Measurements from ENCODE around the gene CCDC197. TPM values are rescaled to one million over a fixed set of nuclear protein-coding genes. Genes with fewer than 3 reads are reported as not detected.
A peak's percentile ranks its signal among the peaks of the same experiment; 100 is the strongest.

The CCDC197 gene
- total RNA-seq, 1 donor from 2014 or later, result 1.2 TPM

- no peak overlapping the region for H3K4me3 ChIP-seq
- no peaks in the 10 kb centered on the region for H3K27me3 ChIP-seq (ENCODE audit: low read depth)
- peaks cover 96% of the 10 kb centered on the region for H3K4me1 ChIP-seq
- peak overlapping the region; percentile 19 for H3K27ac ChIP-seq (replicated peaks)
- H3K9me3 ChIP-seq (replicated peaks), result no peaks in the 10 kb centered on the region
- intact Hi-C loops (cut with micrococcal nuclease), result no loop called here
- DNase-seq, result no peak
- H3K36me3 ChIP-seq, result peaks cover 46% of the 10 kb centered on the region
- TF ChIP-seq, protein P1, sequence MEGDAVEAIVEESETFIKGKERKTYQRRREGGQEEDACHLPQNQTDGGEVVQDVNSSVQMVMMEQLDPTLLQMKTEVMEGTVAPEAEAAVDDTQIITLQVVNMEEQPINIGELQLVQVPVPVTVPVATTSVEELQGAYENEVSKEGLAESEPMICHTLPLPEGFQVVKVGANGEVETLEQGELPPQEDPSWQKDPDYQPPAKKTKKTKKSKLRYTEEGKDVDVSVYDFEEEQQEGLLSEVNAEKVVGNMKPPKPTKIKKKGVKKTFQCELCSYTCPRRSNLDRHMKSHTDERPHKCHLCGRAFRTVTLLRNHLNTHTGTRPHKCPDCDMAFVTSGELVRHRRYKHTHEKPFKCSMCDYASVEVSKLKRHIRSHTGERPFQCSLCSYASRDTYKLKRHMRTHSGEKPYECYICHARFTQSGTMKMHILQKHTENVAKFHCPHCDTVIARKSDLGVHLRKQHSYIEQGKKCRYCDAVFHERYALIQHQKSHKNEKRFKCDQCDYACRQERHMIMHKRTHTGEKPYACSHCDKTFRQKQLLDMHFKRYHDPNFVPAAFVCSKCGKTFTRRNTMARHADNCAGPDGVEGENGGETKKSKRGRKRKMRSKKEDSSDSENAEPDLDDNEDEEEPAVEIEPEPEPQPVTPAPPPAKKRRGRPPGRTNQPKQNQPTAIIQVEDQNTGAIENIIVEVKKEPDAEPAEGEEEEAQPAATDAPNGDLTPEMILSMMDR (IDR thresholded peaks at IDR 0.05; ENCODE audit: borderline replicate concordance), result no peak
Observed at GRCh38 chr14:93963692-93964091, 33.4 kb upstream of the CCDC197 start.

GRCh38 chr14:93964281-93964680, 32.8 kb upstream of the CCDC197 start:
- Histone ChIP-seq H3K4me3 (no peak overlapping the region), H3K9me3 (replicated peaks) (no peaks in the 10 kb centered on the region), H3K4me1 (peaks cover 96% of the 10 kb centered on the region), H3K27ac (replicated peaks) (peak overlapping the region; percentile 19), H3K27me3 (ENCODE audit: low read depth) (no peaks in the 10 kb centered on the region), H3K36me3 (peaks cover 44% of the 10 kb centered on the region)
- TF ChIP-seq, protein P1 (IDR thresholded peaks at IDR 0.05; ENCODE audit: borderline replicate concordance), result no peak
- DNase-seq, result no peak
- intact Hi-C loops (cut with micrococcal nuclease), result no loop called here

- intact Hi-C loops (cut with micrococcal nuclease), result no loop called here
- TF ChIP-seq, protein P1 (IDR thresholded peaks at IDR 0.05; ENCODE audit: borderline replicate concordance), result no peak
- H3K4me1 ChIP-seq, result peaks cover 96% of the 10 kb centered on the region
- DNase-seq, result no peak
- H3K4me3 ChIP-seq, result no peak overlapping the region
- H3K27ac ChIP-seq (replicated peaks), result peak overlapping the region; percentile 48
- H3K27me3 ChIP-seq (ENCODE audit: low read depth), result no peaks in the 10 kb centered on the region
- H3K9me3 ChIP-seq (replicated peaks), result no peaks in the 10 kb centered on the region
- peaks cover 38% of the 10 kb centered on the region for H3K36me3 ChIP-seq
Observed at GRCh38 chr14:93964820-93965286, 32.2 kb upstream of the CCDC197 start.

DNA sequence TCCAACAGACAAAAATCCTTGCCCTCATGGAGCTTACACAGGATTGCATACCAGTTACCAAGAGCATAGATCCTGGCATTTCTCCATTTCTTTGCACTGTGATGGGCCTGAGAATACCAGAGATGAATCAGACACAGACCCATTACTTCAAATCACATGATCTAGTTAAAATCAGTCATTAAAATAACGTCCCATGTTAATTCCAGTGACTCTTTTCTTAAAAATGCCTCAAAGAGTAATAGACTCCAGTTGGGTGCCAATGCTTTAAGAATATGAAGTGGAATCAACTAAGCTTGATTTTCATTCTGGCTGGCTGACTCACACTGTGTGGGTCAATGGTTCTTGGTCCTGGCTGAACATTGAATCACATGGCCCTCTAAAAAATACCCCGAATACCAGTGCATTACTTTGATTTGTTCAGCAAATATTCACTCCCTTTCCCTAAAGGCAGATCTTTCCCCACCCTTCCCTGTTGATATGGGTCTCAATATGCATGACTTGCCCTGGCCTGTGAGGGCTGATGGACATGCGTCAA, 31.7 kb upstream of the CCDC197 start:
- Histone ChIP-seq H3K27me3 (ENCODE audit: low read depth) (no peaks in the 10 kb centered on the region), H3K27ac (replicated peaks) (peak overlapping the region; percentile 48), H3K9me3 (replicated peaks) (no peaks in the 10 kb centered on the region), H3K4me1 (peaks cover 96% of the 10 kb centered on the region), H3K36me3 (peaks cover 33% of the 10 kb centered on the region), H3K4me3 (no peak overlapping the region)
- TF ChIP-seq, protein P1 (IDR thresholded peaks at IDR 0.05; ENCODE audit: borderline replicate concordance), result no peak
- intact Hi-C loops (cut with micrococcal nuclease), result no loop called here
- DNase-seq, result no peak

DNA sequence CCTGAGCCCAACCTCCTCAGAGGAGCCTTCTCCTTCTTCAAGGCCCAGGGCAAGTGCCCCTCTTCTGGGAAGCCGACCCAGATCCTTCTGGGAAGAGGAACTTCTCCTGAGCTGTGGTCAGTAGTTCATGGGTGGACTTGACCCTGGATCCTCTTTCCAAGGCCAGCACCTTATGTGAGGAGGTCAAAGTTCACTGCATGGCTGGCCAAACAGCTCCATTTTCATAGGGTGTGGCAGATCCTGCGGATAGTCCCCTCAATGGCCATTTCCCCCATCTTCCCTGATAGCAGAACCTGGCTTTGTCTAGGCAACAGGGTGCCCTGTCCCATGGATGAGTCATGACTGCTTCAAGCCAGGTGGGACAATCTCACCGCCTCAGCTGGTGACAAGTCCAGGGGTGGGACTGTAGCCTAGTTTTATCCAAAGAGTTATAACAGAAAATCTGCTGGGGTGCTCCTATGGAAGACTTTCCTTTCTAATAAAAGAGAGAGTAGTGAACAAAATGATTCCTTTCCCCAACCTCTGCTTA, 31.1 kb upstream of the CCDC197 start:
- Histone ChIP-seq H3K36me3 (peaks cover 32% of the 10 kb centered on the region), H3K9me3 (replicated peaks) (no peaks in the 10 kb centered on the region)

More for the DNA sequence above, 31.1 kb upstream of the CCDC197 start:
- DNase-seq, result no peak
- intact Hi-C loops (cut with micrococcal nuclease), result no loop called here
- Histone ChIP-seq H3K4me3 (no peak overlapping the region), H3K4me1 (peaks cover 96% of the 10 kb centered on the region), H3K27ac (replicated peaks) (peak overlapping the region; percentile 48), H3K27me3 (ENCODE audit: low read depth) (no peaks in the 10 kb centered on the region)
- TF ChIP-seq, protein P1 (IDR thresholded peaks at IDR 0.05; ENCODE audit: borderline replicate concordance), result no peak

Data from left ventricle myocardium inferior (tissue), 1 donor.